H54 (cell line): Measurements from ENCODE around the gene FNIP2.
"Not testable (repeated sequence)": the region's sequence is repeated elsewhere in the genome, so short reads cannot be mapped to it uniquely, and the experiment has no call there.

ENCODE experiments used
- DNase-seq: peaks from one replicate; pipeline ENCODE4 v3.0.0; 2011; ENCODE audit warnings: low spot score, mixed read lengths; ENCODE audit not compliant: insufficient read length
- FAIRE-seq: peaks from 3 replicates; lab custom pipeline; 2011; peaks lifted over from hg19 to GRCh38; lab: Jason Lieb, UNC
- POLR2A ChIP-seq: IDR thresholded peaks from 2 replicates; pipeline ENCODE4 v1.6.1; 2011; ENCODE audit warnings: low read depth, mild to moderate bottlenecking, low read length

Gene FNIP2

GRCh38 chr4:158875026-158875425 lies 106.2 kb downstream of the FNIP2 start:
- no peak for TF ChIP-seq POLR2A
- no peak for FAIRE-seq
- DNase-seq = no peak

GRCh38 chr4:158875455-158875854 lies 106.6 kb downstream of the FNIP2 start:
- DNase-seq = no peak
- no peak for FAIRE-seq

DNA sequence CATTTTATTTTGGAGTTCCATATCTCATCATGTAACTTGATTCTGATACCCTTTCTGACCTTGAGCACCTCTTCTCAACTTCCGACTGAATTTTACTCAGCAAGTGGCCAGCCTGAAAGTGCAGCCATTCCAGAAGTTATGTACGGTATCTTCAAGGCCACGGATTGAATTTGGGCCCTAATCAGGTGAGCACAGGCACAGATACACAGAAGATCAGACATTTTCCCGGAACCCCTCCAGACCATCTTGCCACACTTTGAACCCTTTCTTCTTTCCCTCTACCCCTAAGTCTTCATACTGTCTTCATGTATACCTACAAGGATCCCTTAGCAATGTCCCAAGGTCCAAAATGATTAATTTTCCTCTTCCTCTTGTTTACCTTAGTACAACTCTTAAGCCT lies 108.2 kb downstream of the FNIP2 start:
- no peak for TF ChIP-seq POLR2A
- no peak for FAIRE-seq
- DNase-seq = no peak

More at GRCh38 chr4:158875455-158875854, 106.6 kb downstream of the FNIP2 start:
- no peak for TF ChIP-seq POLR2A

- DNase-seq, FAIRE-seq: not testable (repeated sequence)
Observed at GRCh38 chr4:158882142-158882541, 113.3 kb downstream of the FNIP2 start.

- no peak for DNase-seq
- TF ChIP-seq POLR2A = no peak
- FAIRE-seq = no peak
Observed at GRCh38 chr4:158884280-158884679, 115.5 kb downstream of the FNIP2 start.

GRCh38 chr4:158885564-158885963 lies 116.7 kb downstream of the FNIP2 start:
- no peak for DNase-seq
- no peak for FAIRE-seq
- no peak for TF ChIP-seq POLR2A

DNA sequence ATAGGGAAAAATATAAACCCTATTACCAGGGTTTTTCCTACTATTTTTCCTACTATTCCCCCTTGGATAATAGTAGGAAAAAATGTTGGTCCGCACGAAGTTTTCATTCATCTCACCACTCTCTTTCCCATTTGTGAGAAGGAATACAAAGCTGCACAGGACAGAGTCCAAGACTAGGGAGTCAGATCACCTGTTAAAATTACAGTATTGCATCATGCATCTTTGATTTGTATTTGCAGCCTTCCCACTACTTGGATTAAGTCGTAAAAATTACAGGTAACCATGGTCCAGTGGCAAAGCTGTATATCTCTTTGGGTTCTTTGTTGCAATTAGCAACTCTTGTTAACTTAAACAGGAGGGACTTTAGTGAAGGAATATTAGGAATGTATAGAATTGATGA lies 121.5 kb downstream of the FNIP2 start:
- FAIRE-seq = no peak
- no peak for DNase-seq
- no peak for TF ChIP-seq POLR2A

- DNase-seq (no peak), FAIRE-seq (no peak)
- no peak for TF ChIP-seq POLR2A
Observed at GRCh38 chr4:158891256-158891655, 122.4 kb downstream of the FNIP2 start.

- no peak for FAIRE-seq
- no peak for TF ChIP-seq POLR2A
- no peak for DNase-seq
Observed at GRCh38 chr4:158894826-158895225, 126.0 kb downstream of the FNIP2 start.

- DNase-seq (no peak), FAIRE-seq (no peak)
- TF ChIP-seq POLR2A = no peak
Observed at GRCh38 chr4:158895797-158896576, 127.2 kb downstream of the FNIP2 start.

GRCh38 chr4:158896577-158897238 lies 127.9 kb downstream of the FNIP2 start:
- not testable (repeated sequence) for FAIRE-seq, DNase-seq

GRCh38 chr4:158900408-158900807 lies 131.6 kb downstream of the FNIP2 start:
- DNase-seq, FAIRE-seq: not testable (repeated sequence)

DNA sequence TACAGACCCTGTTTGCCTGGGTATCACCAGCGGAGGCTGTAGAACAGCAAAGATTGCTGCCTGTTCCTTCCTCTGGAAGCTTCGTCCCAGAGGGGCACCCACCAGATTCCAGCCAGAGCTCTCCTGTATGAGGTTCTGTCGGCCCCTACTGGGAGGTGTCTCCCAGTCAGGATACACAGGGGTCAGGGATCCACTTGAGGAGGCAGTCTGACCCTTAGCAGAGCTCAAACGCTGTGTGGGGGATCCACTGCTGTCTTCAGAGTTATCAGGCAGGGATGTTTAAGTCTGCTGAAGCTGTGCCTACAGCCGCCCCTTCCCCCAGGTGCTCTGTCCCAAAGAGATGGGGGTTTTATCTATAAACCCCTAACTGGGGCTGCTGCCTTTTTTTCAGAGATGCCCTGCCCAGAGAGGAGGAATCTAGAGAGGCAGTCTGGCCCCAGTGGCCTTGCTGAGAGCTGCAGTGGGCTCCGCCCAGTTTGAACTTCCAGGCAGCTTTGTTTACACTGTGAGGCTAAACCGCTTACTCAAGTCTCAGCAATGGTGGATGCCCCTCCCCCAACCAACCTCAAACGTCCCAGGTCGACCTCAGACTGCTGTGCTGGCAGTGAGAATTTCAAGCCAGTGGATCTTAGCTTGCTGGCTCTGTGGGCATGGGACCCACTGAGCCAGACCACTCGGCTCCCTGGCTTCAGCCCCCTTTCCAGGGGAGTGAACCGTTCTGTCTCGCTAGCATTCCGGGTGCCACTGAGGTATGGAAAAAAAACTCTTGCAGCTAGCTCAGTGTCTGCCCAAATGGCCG lies 133.7 kb downstream of the FNIP2 start:
- FAIRE-seq = not testable (repeated sequence)
- DNase-seq = peak; percentile 2

DNA sequence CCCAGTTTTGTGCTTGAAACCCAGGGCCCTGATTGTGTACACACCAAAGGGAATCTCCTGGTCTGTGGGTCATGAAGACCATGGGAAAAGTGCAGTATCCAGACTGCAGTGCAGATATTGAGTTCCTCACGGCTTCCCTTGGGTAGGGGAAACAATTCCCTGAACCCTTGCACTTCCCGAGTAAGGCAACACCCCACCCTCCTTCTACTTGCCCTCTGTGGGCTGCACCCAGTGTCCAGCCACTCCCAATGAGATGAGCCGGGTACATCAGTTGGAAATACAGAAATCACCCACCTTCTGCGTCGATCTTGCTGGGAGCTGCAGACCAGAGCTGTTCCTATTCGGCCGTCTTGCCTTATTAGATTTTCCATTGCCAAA lies 134.2 kb downstream of the FNIP2 start:
- FAIRE-seq (no peak), DNase-seq (no peak)
- no peak for TF ChIP-seq POLR2A

DNA sequence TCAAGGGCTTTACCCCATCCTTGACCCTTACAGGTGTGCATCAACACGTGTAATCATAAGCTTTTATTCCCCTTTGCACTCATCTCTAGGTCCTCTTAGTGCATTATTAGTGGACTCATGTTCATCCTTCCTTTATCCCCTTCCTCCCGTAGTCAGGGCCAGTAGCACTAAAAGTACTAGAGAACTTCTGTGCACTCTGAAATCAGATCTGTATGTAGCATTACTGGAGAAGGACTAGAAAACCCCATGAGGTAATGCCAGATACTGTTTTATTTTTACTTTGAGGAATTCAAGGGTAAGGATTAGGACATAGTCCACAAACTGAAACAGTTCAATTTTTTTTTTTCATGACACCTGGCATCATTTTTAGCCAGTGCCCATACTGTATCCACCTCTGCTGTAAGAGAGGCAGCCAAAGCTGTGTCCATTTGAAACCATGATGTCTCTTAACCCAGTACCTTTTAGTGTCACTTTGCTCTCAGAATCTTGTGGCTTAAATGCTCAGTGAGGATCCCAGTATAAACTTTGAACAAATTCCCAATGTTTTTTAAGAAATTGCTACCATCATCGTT lies 134.7 kb downstream of the FNIP2 start:
- DNase-seq (no peak), FAIRE-seq (no peak)

More for the DNA sequence above, 134.7 kb downstream of the FNIP2 start:
- TF ChIP-seq POLR2A = no peak
